Fibroblast of lung (primary cell): ENCODE data around the gene UNC119B.

ENCODE experiments used
- EZH2 ChIP-seq: IDR thresholded peaks from 2 replicates; pipeline ENCODE4 v1.5.1; 2012; ENCODE audit warnings: low read length, control low read depth, mild to moderate bottlenecking; ENCODE audit errors: missing control alignments
- TF ChIP-seq, protein P1 (sequence below), 2 donors: IDR thresholded peaks in 1 of 2; conservative IDR thresholded peaks in 1 of 2; 1 replicate in 1 of 2; 2 replicates in 1 of 2; pipeline ENCODE4 v1.5.1; 2011 to 2012; ENCODE audit warnings: low read length in 2 of 2, control low read depth in 1 of 2, inconsistent platforms in 1 of 2, low read depth in 1 of 2, mild to moderate bottlenecking in 1 of 2

GRCh38 chr12:120734210-120734609 lies 24.0 kb downstream of the UNC119B start:
- TF ChIP-seq, protein P1, sequence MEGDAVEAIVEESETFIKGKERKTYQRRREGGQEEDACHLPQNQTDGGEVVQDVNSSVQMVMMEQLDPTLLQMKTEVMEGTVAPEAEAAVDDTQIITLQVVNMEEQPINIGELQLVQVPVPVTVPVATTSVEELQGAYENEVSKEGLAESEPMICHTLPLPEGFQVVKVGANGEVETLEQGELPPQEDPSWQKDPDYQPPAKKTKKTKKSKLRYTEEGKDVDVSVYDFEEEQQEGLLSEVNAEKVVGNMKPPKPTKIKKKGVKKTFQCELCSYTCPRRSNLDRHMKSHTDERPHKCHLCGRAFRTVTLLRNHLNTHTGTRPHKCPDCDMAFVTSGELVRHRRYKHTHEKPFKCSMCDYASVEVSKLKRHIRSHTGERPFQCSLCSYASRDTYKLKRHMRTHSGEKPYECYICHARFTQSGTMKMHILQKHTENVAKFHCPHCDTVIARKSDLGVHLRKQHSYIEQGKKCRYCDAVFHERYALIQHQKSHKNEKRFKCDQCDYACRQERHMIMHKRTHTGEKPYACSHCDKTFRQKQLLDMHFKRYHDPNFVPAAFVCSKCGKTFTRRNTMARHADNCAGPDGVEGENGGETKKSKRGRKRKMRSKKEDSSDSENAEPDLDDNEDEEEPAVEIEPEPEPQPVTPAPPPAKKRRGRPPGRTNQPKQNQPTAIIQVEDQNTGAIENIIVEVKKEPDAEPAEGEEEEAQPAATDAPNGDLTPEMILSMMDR (conservative IDR thresholded peaks at IDR 0.05 in 1 of 2, IDR thresholded peaks at IDR 0.05 in 1 of 2; ENCODE audit: low read depth in 1 of 2, low read length in 2 of 2) = no peak
- no peak for TF ChIP-seq EZH2
